Measurements from ENCODE around the gene MRPL52.
A peak's percentile ranks its signal among the peaks of the same experiment; 100 is the strongest.

MRPL52 gene

GRCh38 chr14:22807432-22808087, 22.1 kb upstream of the MRPL52 start:
- TF ChIP-seq ZBTB7A (IDR thresholded peaks at IDR 0.05; ENCODE audit: low read depth): no peak
- TF ChIP-seq TEAD4 (IDR thresholded peaks at IDR 0.05): peak; percentile 53; the same call in 1 of the 2 replicates

DNA sequence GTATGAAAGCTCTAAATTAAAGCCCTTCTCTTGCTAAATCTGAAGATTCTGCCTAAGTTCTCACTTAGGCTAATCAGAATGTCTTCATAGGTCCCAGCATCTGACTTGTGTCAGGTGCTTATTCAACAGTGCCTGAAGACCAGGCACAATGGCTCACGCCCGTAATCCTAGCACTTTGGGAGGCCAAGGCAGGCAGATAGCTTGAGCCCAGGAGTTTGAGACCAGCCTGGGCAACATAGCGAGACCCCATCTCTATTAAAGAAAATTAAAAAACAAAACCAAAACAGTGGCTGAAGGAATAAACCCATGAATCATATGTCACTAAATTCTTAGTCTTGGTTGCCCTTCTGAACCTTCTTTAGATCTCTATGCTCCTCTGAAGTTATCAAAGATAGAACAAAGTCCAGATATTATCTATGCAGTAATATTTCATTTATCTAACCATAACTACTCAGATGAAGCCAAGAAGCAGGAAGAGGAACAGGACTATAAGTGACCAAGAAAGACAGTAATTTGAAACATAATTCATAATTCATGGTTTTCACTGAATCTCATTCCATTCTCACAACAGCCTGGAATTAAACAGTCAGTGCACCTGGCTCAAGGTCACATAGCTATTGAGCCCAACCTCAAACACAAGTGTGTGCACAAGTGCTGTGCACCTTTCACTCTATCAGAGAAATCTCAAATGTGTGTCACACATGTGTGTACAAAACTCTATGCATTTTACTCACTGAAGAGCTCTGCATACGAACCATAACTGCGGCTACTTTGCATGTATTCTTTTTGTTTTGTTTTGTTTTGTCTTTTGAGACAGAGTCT, 21.1 kb upstream of the MRPL52 start:
- TF ChIP-seq RAD21 (IDR thresholded peaks at IDR 0.05; ENCODE audit: low read depth) (no peak), TEAD4 (IDR thresholded peaks at IDR 0.05) (no peak), ZBTB7A (IDR thresholded peaks at IDR 0.05; ENCODE audit: low read depth) (no peak), NFIC (IDR thresholded peaks at IDR 0.05) (no peak), FOXM1 (IDR thresholded peaks at IDR 0.05; ENCODE audit: borderline replicate concordance, low read depth) (no peak), TAF1 (IDR thresholded peaks at IDR 0.05; ENCODE audit: low read depth) (no peak), EP300 (IDR thresholded peaks at IDR 0.05; ENCODE audit: borderline replicate concordance) (no peak), REST (IDR thresholded peaks at IDR 0.05; ENCODE audit: low read depth) (no peak), YY1 (IDR thresholded peaks at IDR 0.05; ENCODE audit: low read depth) (no peak), CREB1 (IDR thresholded peaks at IDR 0.05; ENCODE audit: low read depth) (no peak), EGR1 (IDR thresholded peaks at IDR 0.05) (no peak), TCF12 (IDR thresholded peaks at IDR 0.05; ENCODE audit: low read depth) (no peak), MAX (IDR thresholded peaks at IDR 0.05) (no peak), CEBPB (IDR thresholded peaks at IDR 0.05) (no peak)
- TF ChIP-seq, protein P1, sequence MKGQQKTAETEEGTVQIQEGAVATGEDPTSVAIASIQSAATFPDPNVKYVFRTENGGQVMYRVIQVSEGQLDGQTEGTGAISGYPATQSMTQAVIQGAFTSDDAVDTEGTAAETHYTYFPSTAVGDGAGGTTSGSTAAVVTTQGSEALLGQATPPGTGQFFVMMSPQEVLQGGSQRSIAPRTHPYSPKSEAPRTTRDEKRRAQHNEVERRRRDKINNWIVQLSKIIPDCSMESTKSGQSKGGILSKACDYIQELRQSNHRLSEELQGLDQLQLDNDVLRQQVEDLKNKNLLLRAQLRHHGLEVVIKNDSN (IDR thresholded peaks at IDR 0.05): no peak

DNA sequence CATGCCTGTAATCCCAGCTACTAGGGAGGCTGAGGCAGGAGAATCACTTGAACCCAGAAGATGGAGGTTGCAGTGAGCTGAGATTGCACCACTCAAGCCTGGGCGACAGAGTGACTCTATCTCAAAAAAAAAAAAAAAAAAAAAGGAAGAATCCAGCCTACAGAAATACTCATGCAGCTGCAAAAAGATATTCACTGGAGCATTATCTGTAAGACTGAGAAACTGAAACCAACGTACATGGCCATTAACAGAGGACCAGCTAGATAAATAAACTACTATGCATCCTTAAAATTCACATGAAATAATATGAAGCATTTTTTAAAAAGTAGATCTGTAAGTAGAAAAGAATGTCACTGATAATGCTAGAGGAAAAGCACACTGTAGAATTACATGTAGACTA, 18.0 kb upstream of the MRPL52 start:
- TF ChIP-seq ZBTB7A (IDR thresholded peaks at IDR 0.05; ENCODE audit: low read depth) (no peak), TAF1 (IDR thresholded peaks at IDR 0.05; ENCODE audit: low read depth) (no peak), MAX (IDR thresholded peaks at IDR 0.05) (no peak), REST (IDR thresholded peaks at IDR 0.05; ENCODE audit: low read depth) (no peak), EGR1 (IDR thresholded peaks at IDR 0.05) (no peak), TCF12 (IDR thresholded peaks at IDR 0.05; ENCODE audit: low read depth) (no peak), FOXM1 (IDR thresholded peaks at IDR 0.05; ENCODE audit: borderline replicate concordance, low read depth) (no peak), TEAD4 (IDR thresholded peaks at IDR 0.05) (no peak), CEBPB (IDR thresholded peaks at IDR 0.05) (no peak), CREB1 (IDR thresholded peaks at IDR 0.05; ENCODE audit: low read depth) (no peak), YY1 (IDR thresholded peaks at IDR 0.05; ENCODE audit: low read depth) (no peak), RAD21 (IDR thresholded peaks at IDR 0.05; ENCODE audit: low read depth) (no peak), NFIC (IDR thresholded peaks at IDR 0.05) (no peak), EP300 (IDR thresholded peaks at IDR 0.05; ENCODE audit: borderline replicate concordance) (no peak)
- TF ChIP-seq, protein P1 (IDR thresholded peaks at IDR 0.05): no peak

DNA sequence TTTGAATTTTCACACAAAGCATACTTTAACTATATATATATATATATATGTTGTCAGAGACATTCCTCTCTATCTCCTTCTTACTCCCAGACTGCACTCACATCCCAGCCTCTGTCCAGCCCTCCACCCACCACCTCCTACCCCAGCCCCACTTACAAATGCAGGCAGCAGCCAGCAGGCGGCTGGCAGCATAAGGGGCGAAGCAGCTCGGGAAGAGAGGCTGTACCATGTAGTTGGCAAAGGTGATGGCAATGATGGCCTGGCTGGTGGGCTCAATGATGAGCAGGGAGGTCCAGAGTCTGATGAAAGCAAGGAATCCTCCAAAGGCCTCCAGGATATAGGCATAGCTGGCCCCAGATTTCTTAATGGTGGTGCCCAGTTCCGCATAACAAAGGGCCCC, 16.9 kb upstream of the MRPL52 start:
- TF ChIP-seq FOXM1 (IDR thresholded peaks at IDR 0.05; ENCODE audit: borderline replicate concordance, low read depth) (no peak), EP300 (IDR thresholded peaks at IDR 0.05; ENCODE audit: borderline replicate concordance) (no peak), REST (IDR thresholded peaks at IDR 0.05; ENCODE audit: low read depth) (no peak), RAD21 (IDR thresholded peaks at IDR 0.05; ENCODE audit: low read depth) (no peak), TCF12 (IDR thresholded peaks at IDR 0.05; ENCODE audit: low read depth) (no peak), YY1 (IDR thresholded peaks at IDR 0.05; ENCODE audit: low read depth) (no peak), ZBTB7A (IDR thresholded peaks at IDR 0.05; ENCODE audit: low read depth) (no peak), TAF1 (IDR thresholded peaks at IDR 0.05; ENCODE audit: low read depth) (no peak), TEAD4 (IDR thresholded peaks at IDR 0.05) (no peak), MAX (IDR thresholded peaks at IDR 0.05) (no peak), CEBPB (IDR thresholded peaks at IDR 0.05) (no peak), CREB1 (IDR thresholded peaks at IDR 0.05; ENCODE audit: low read depth) (no peak), NFIC (IDR thresholded peaks at IDR 0.05) (no peak), EGR1 (IDR thresholded peaks at IDR 0.05) (no peak)
- TF ChIP-seq, protein P1 (IDR thresholded peaks at IDR 0.05): no peak
